Brain microvascular endothelial cell (primary cell): ENCODE data around the gene PTPN12.
"Not testable (repeated sequence)": the region's sequence is repeated elsewhere in the genome, so short reads cannot be mapped to it uniquely, and the experiment has no call there.

Experiments used
- DNase-seq: peaks from one replicate; pipeline ENCODE4 v3.0.0-alpha.2; 2020
- H3K27ac ChIP-seq: fragments of 250-450 bp; sonication (Bioruptor Pico); 2 replicates; pipeline ENCODE4 v1.5.1; 2020; ENCODE audit warnings: mild to moderate bottlenecking, moderate library complexity
- H3K27me3 ChIP-seq: fragments of 250-450 bp; sonication (Bioruptor Pico); replicated peaks from 2 replicates; pipeline ENCODE4 v1.5.1; 2020; ENCODE audit warnings: mild to moderate bottlenecking
- H3K36me3 ChIP-seq: fragments of 250-450 bp; sonication (Bioruptor Pico); replicated peaks from 2 replicates; pipeline ENCODE4 v1.5.1; 2020; ENCODE audit warnings: mild to moderate bottlenecking
- H3K4me3 ChIP-seq: 2 replicates; pipeline ENCODE4 v1.5.1; 2011; ENCODE audit warnings: low read depth, mild to moderate bottlenecking, control low read depth, low read length, moderate library complexity
- CTCF ChIP-seq: IDR thresholded peaks from 2 replicates; pipeline ENCODE4 v1.5.1; 2011; ENCODE audit warnings: low read depth, mild to moderate bottlenecking, moderate library complexity, low read length, control low read depth, inconsistent platforms; ENCODE audit errors: missing control alignments
- in situ Hi-C: cut with HindIII; loops from 2 replicates; pipeline ENCODE4 v1.10.0; 2017; ENCODE audit warnings: low sequenced_read_pairs, low pct_ligation_motif_present

Gene PTPN12

GRCh38 chr7:77648742-77649338 is 111.7 kb downstream of the PTPN12 start:
- DNase-seq, result no peak
- Histone ChIP-seq H3K27me3 (no peaks in the 10 kb centered on the region), H3K27ac (no peak overlapping the region), H3K36me3 (peaks cover 25% of the 10 kb centered on the region), H3K4me3 (no peak overlapping the region)
- in situ Hi-C loops, result no loop called here
- no peak for TF ChIP-seq CTCF

- Histone ChIP-seq H3K27ac (peak overlapping the region; percentile 15), H3K36me3 (peaks cover 20% of the 10 kb centered on the region), H3K4me3 (no peak overlapping the region), H3K27me3 (no peaks in the 10 kb centered on the region)
- DNase-seq, result peak; percentile 32
- in situ Hi-C loops, result loop anchor here (25.0 kb wide), 1 partner anchor 112 kb away; no protein-coding TSS in a partner anchor
- TF ChIP-seq CTCF, result no peak
Measured at GRCh38 chr7:77649716-77650349, 112.7 kb downstream of the PTPN12 start.

- peak; percentile 29 for DNase-seq
- TF ChIP-seq CTCF, result peak; percentile 70
- in situ Hi-C loops, result loop anchor here (25.0 kb wide), 1 partner anchor 111 kb away; no protein-coding TSS in a partner anchor
- Histone ChIP-seq H3K27me3 (no peaks in the 10 kb centered on the region), H3K27ac (no peak overlapping the region), H3K4me3 (no peak overlapping the region), H3K36me3 (peaks cover 21% of the 10 kb centered on the region)
Measured at GRCh38 chr7:77651575-77652162, 114.6 kb downstream of the PTPN12 start.

GRCh38 chr7:77652826-77653225 is 115.7 kb downstream of the PTPN12 start:
- in situ Hi-C loops, result loop anchor here (25.0 kb wide), 1 partner anchor 109 kb away; no protein-coding TSS in a partner anchor
- not testable (repeated sequence) for DNase-seq, H3K27ac ChIP-seq, H3K4me3 ChIP-seq, H3K27me3 ChIP-seq
- peaks cover 22% of the 10 kb centered on the region for H3K36me3 ChIP-seq

GRCh38 chr7:77653572-77653971 is 116.5 kb downstream of the PTPN12 start:
- no peak for DNase-seq
- Histone ChIP-seq H3K27ac (no peak overlapping the region), H3K36me3 (peaks cover 22% of the 10 kb centered on the region), H3K4me3 (no peak overlapping the region), H3K27me3 (no peaks in the 10 kb centered on the region)
- in situ Hi-C loops, result loop anchor here (25.0 kb wide), 1 partner anchor 109 kb away; no protein-coding TSS in a partner anchor
- TF ChIP-seq CTCF, result no peak

GRCh38 chr7:77655356-77655755 is 118.3 kb downstream of the PTPN12 start:
- TF ChIP-seq CTCF, result no peak
- in situ Hi-C loops, result loop anchor here (25.0 kb wide), 1 partner anchor 107 kb away; no protein-coding TSS in a partner anchor
- H3K27me3 ChIP-seq, result no peaks in the 10 kb centered on the region
- H3K4me3 ChIP-seq, result no peak overlapping the region
- peaks cover 30% of the 10 kb centered on the region for H3K36me3 ChIP-seq
- no peak overlapping the region for H3K27ac ChIP-seq
- no peak for DNase-seq
